HL-60/S4 treated with phorbol 12-myristate 13-acetate at 8.2 ng/mL for 4 days and 3 days (cell line): ENCODE data around the gene ZRANB3.

Experiments used
- in situ Hi-C: fragments of 300-500 bp; cut with MboI; formaldehyde crosslinking; loops from 2 replicates; pipeline ENCODE4 v1.15.0; 2022; ENCODE audit warnings: low sequenced_read_pairs

The ZRANB3 gene

GRCh38 chr2:135182190-135182589 is 348.8 kb downstream of the ZRANB3 start:
- in situ Hi-C loops: no loop called here

- in situ Hi-C loops: no loop called here
These were observed 351.3 kb downstream of the ZRANB3 start for GRCh38 chr2:135179689-135180088.

DNA sequence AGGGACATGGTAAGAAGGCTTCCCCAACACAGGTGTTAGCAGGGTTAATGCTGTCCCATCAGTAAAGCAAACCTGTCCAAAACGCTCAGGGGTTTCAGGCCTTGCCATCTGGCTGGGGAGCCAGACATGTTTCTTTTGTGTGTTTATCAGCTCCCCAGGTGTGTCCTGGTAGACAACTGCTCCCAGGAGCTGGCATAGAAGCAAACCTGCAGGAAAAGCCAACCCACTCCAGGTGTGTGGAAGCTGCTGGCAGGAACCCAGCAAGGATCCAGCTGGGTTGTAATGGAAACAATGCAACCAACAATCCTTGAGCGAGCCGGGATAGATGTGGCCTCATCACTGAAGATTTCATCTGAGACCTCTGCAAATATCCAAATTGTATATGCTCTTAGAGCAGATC is 355.8 kb downstream of the ZRANB3 start:
- in situ Hi-C loops: no loop called here

DNA sequence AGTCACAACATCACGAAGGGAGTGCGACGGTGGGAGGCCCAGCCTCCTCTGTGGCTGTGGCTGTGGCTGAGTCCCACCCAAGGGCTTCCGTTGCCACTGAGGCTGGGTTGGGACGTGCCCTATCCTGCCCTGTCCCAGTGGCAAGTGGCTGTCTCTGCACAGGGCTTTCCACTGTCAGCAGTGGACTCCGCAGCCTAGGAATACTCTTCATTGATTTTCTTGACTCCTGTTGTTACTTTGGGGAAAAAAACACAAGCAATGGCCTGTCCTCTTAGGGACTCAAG is 356.3 kb downstream of the ZRANB3 start:
- in situ Hi-C loops: no loop called here

GRCh38 chr2:135174049-135174809 is 356.8 kb downstream of the ZRANB3 start:
- in situ Hi-C loops: no loop called here

GRCh38 chr2:135169900-135170753 is 360.9 kb downstream of the ZRANB3 start:
- in situ Hi-C loops: no loop called here

GRCh38 chr2:135168204-135168856 is 362.7 kb downstream of the ZRANB3 start:
- in situ Hi-C loops: no loop called here

DNA sequence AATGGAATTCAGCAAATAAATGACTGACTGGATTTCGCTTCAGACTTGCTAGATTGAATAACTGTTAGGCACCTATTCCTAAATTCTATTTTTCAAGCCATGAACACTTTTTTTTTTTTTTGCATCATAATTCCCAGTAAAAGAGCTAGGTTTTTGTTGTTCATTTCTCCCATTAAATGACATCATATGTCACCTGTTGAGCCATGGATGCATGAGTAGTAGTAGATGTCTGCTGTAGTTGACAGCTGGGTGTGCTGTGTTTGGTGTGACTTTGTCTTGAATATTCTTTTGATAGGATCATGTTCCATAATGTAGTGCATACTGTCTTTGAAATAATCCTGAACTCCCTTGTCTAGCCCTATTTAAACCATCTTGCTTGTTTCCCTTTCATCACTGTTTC is 363.7 kb downstream of the ZRANB3 start:
- in situ Hi-C loops: no loop called here

- in situ Hi-C loops: no loop called here
These were observed 366.6 kb downstream of the ZRANB3 start for GRCh38 chr2:135164431-135164830.

- in situ Hi-C loops: no loop called here
These were observed 367.1 kb downstream of the ZRANB3 start for GRCh38 chr2:135163901-135164300.

GRCh38 chr2:135163306-135163705 is 367.7 kb downstream of the ZRANB3 start:
- in situ Hi-C loops: no loop called here

DNA sequence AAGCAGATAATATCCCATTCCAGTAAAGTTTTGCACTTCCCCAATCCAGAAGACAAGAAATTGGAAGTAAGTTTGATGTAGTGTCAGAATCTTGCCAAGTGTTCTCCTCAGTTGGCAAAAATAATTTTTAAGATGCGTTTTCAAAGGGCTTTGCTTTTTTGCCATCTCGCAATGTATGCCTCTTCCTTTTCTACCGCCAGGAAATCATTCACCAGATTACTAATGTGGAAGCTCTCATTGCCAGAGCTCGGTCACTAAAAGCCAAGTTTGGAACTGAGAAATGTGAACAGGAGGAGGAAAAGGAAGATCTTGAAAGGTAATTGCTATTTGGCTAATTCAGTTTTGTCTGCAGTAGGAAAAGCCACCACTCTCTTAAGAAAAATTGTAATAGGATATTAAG is 368.2 kb downstream of the ZRANB3 start:
- in situ Hi-C loops: no loop called here

DNA sequence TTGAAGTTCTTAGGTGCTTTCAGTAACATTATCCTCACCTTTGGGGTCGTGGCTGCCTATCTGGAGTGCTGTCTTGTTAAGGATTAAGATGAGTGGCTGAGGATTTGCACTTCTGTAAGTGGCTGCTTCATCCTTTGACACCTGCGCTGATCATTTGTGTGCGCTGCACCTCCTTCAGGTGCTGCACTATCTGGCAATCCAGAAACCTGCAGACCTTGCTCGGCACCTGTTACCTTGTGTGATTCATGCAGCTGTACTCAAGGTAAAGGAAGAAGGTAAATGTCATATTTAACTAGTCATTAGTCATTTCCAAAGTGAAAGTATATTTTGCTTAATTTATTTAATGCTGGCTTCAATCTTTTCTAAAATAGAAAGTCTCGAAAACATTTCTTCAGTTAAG is 368.6 kb downstream of the ZRANB3 start:
- in situ Hi-C loops: no loop called here

GRCh38 chr2:135159191-135159590 is 371.8 kb downstream of the ZRANB3 start:
- in situ Hi-C loops: no loop called here

DNA sequence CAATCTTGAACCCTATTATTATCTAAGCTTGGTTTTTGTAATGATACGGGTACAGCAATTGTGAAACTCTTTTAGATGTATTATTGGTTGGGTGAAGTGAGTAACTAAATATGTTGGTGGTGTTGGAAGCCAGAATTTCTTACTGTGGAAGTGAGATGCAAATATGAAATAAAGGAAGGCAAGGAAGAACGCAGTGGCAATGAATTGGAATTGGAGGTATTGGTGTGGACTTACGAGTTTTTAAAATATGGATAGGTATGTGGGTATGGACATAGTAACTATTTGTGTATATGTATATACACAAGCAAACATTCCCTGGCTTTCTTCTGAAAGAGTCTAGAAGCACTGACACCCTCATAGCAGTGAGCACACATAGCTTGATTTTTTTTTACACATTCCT is 373.2 kb downstream of the ZRANB3 start:
- in situ Hi-C loops: no loop called here

DNA sequence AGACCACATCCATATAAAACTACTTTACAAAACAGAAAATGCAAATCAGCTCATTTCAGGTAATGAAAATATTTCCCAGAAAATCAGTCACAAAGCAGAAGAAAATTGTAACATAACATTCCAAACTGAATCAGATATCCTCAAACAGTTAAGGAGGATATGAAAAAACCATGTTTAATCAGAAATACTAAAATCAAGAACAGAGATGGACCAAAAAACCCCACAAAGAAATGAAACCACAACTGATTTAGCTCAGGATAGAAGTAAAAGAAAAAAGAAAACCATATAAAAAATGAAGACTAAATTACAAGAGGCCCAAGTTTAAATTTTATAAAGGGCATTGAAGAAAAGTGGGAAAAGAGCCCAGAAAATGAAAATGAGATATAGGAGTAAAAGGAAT is 376.1 kb downstream of the ZRANB3 start:
- in situ Hi-C loops: no loop called here

GRCh38 chr2:135152361-135152760 is 378.7 kb downstream of the ZRANB3 start:
- in situ Hi-C loops: no loop called here

- in situ Hi-C loops: no loop called here
These were observed 379.4 kb downstream of the ZRANB3 start for GRCh38 chr2:135151615-135152014.

DNA sequence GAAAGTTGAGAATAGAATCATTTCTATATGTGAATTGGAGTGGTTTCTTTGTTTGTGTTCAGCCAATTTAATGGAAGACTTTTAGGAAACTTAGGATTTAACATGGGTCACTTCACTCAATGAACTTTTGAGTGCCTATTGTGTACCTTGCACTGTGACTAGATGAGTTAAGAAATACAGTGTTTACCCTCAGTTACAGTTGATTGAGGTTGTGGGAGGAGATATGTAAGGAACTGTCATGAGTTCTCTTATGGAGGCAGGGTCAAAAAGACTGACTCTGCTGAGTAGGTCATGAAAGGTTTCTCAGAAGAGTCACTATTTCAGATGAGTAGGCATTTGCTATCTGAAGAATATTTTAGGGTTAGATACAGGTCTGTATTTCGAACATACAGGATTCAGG is 380.3 kb downstream of the ZRANB3 start:
- in situ Hi-C loops: no loop called here

DNA sequence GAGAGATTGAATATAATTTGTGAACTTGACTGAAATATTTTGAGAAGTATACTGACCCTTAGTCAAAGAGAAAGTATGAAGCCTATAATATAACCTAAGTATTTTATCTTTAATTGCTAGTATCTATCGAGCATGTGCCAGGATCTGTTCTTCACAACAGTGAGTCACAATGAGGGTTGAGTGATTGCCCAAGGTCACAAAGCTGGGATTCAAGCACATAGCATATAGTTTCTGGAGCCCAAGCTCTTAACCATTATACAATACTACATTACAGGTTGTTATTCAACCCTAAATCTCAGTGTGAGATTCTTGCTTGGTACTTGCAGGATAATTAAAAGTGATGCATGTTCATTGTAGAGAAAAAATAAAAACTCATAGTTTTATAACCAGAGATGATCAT is 381.8 kb downstream of the ZRANB3 start:
- in situ Hi-C loops: no loop called here

GRCh38 chr2:135144343-135144742 is 386.7 kb downstream of the ZRANB3 start:
- in situ Hi-C loops: no loop called here

- in situ Hi-C loops: no loop called here
These were observed 388.7 kb downstream of the ZRANB3 start for GRCh38 chr2:135142323-135142722.
